ENCODE results near the gene NYNRIN.

NYNRIN gene

DNA sequence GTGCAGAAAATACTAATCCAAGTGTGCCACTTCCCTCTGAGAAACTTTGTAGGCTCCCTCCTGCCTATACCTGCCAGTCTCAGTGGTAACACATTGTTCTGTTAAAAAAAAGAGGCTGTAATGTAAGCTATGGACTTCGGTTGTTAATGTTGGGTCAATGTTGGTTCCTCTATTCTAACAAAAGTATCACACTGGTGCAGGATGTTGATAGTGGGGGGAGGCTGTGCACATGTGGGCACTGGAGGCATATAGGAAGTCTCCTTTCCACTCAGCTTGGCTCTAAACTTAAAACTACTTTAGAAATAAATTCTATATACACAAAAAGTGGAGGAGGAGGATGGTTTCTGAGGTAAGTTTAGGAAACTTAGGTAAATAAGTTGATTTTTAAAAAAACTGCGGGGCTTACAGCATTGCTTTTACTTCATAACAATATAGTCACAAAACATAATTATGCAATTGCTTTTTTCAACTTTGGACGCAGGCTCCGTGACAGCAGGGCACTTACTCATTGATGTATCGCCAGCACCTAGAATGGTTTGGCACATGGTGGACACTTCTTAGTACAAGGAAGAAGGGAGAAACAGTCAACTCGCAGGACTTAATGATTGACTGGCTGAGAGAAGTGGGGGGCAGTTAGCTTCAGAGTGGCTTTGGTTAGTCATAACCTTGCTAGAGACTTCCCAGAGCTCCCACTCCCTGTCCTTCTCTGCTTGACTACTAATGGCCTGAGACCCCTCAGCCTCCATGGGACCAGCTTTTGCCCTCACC, 7.9 kb upstream of the NYNRIN start:
- in situ Hi-C loops (cut with MboI; ENCODE audit: low sequenced_read_pairs): no loop called here

- in situ Hi-C loops (cut with MboI; ENCODE audit: low sequenced_read_pairs): no loop called here
Observed at GRCh38 chr14:24392325-24393091, 6.3 kb upstream of the NYNRIN start.

GRCh38 chr14:24394275-24394674, 4.5 kb upstream of the NYNRIN start:
- in situ Hi-C loops (cut with MboI; ENCODE audit: low sequenced_read_pairs): no loop called here

- in situ Hi-C loops (cut with MboI; ENCODE audit: low sequenced_read_pairs): no loop called here
Observed at GRCh38 chr14:24395609-24396582, 2.9 kb upstream of the NYNRIN start.

- in situ Hi-C loops (cut with MboI; ENCODE audit: low sequenced_read_pairs): no loop called here
Observed at GRCh38 chr14:24397639-24398292, 1.0 kb upstream of the NYNRIN start.

GRCh38 chr14:24398293-24398652, 530 bp upstream of the NYNRIN start:
- in situ Hi-C loops (cut with MboI; ENCODE audit: low sequenced_read_pairs): no loop called here

DNA sequence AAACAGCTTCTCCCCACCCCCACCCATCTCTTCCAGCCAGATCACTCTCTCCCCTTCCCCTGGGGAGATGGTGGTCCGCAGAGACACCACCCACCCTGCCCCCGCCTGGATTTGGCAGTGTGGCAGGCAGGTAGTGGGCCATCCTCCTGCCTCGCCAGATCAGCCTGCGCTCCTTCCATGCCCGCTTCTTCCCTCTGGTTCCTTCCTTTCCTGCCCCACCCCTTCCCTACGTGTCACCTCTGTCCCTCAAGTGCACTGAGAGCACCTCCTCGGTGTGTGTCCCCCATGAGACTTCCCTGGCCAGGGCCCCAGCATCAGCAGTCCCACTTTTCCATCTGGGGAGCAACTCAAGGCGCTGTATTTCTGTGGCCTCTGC, 632 bp downstream of the NYNRIN start:
- in situ Hi-C loops (cut with MboI; ENCODE audit: low sequenced_read_pairs): no loop called here

- in situ Hi-C loops (cut with MboI; ENCODE audit: low sequenced_read_pairs): no loop called here
Observed at GRCh38 chr14:24399999-24400718, 1.4 kb downstream of the NYNRIN start.

GRCh38 chr14:24401810-24402702, 3.3 kb downstream of the NYNRIN start:
- in situ Hi-C loops (cut with MboI; ENCODE audit: low sequenced_read_pairs): no loop called here

- in situ Hi-C loops (cut with MboI; ENCODE audit: low sequenced_read_pairs): no loop called here
Observed at GRCh38 chr14:24403294-24403998, 4.6 kb downstream of the NYNRIN start.

DNA sequence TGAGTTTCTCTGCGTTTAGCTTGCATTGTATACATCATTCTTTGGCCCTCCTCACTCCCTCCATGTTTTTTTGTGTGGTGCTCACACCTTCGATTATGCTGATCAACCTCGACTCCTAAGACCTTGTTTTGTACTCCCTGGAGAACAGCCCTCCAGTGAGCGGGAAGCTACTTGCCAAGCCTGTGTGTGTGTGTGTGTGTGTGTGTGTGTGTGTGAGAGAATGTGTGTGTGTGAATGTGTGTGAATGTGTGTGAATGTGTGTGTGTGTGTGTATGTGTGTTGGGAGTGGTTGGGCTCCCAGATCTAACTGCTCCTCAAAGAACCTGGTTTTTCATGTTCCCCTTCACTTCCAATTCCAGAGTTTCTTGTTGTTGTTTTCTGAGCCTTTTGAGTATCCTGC, 6.0 kb downstream of the NYNRIN start:
- in situ Hi-C loops (cut with MboI; ENCODE audit: low sequenced_read_pairs): no loop called here

- in situ Hi-C loops (cut with MboI; ENCODE audit: low sequenced_read_pairs): no loop called here
Observed at GRCh38 chr14:24406416-24406815, 7.6 kb downstream of the NYNRIN start.

DNA sequence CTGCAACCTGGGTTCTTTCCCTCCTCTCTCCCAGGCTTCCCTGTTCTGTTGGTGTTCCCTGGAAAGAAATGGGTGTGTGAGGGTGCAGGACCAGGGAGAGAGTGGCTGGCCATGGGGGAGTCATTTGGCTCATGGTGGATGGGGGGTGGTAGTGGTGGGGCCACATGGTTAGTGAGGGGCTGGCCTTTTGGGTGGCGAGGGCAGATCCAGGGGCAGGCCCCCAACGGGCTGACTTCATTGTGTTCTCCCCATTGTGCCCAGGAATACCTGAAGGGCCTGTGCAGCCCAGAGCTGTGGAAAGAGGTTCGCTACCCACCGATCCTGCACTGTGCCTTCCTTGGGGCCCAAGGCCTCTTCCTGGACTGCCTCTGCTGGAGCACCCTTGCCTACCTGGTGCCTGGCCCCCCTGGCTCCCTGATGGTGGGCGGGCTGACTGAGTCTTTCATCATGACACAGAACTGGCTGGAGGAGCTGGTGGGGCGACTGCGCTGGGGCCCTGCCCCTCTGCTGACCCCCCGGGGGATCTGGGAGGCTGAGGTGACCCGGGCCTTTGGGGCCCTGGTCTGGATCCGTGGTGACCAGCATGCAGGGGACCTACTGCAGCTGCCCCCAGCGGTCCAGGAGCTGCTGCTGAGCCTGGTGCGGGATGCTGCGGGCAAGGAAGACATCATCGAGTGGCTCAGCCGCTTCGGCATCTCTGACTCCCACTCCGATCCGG, 9.0 kb downstream of the NYNRIN start:
- in situ Hi-C loops (cut with MboI; ENCODE audit: low sequenced_read_pairs): no loop called here

DNA sequence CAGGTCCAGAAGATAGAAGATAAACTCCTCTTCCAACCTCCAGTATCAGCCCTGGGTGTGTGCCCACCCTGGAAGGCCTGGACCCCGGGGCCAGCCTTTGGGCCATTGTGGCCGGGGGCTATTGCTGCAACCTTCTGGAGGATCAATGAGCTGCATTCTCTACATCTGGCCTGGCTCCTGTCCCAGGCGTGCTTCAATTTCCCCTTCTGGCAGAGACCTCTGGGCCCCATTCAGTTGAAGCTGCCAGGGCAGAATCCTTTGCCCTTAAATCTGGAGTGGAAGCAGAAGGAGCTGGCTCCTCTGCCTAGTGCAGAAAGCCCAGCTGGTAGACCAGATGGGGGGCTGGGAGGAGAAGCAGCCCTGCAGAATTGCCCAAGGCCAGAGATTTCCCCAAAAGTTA, 10.0 kb downstream of the NYNRIN start:
- in situ Hi-C loops (cut with MboI; ENCODE audit: low sequenced_read_pairs): no loop called here

GRCh38 chr14:24409192-24409591, 10.4 kb downstream of the NYNRIN start:
- in situ Hi-C loops (cut with MboI; ENCODE audit: low sequenced_read_pairs): no loop called here

DNA sequence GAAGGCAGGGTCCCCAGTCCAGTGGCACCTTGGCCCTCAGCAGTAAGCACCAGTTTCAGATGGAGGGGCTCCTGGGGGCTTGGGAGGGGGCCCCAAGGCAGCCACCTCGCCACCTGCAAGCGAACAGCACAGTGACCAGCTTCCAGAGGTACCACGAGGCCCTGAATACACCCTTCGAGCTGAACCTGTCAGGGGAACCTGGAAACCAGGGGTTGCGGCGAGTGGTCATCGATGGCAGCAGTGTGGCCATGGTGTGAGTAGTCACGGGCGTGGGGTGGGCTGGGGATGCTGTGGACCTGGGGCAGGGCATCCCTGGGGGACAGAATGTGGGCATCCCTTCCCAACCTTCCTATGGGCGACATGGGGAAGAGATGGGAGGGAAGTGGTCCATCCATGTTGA, 11.2 kb downstream of the NYNRIN start:
- in situ Hi-C loops (cut with MboI; ENCODE audit: low sequenced_read_pairs): no loop called here

DNA sequence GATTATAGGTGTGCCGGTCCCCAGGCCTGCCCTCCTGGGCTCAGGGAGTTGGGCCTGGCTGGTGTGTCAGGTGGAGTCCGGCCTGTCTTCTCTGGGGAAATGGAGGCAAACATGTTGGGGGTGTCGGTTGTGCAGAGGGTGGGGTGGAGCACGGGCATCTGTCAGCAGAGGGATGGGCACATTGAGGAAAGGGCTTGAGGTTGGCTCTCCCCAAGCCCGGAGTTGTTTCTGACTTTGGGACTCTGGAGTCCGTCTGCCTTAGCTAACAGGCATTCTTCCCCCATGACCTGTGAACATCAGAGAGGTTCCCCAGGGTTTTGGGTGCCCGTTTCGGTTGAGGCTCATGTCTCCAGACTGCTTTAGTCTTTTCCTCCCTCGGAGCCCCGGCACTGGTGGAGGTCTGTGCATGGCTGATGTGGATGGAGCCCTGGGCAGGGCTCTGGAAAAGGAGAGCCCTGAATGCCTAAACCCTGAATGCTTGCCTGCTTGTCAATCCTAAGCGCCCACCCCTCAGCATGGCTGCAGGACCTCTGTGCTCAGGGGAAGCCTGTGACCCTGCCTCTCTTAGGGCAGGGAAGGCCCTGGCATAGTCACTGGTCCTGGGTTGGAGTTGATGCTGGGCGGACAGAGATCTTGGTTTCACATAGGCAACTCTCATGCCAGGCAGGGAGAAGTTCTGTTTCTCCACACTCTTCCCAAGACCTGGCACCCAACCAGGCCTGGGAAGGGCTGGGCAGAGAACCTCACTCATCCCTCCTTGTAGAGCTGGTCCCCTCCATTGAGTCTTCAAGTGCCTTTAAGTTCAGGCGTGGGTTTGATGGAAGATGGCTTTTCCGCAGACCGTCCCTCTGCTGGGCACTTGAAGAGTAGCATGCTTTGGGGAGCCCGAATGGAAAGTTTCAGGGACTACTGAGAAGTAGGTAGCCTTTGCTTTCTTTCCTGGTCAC, 12.9 kb downstream of the NYNRIN start:
- in situ Hi-C loops (cut with MboI; ENCODE audit: low sequenced_read_pairs): no loop called here

Data from HL-60/S4 treated with retinoic acid at 250 ng/mL for 4 days and 3 days (cell line).